PC-3 (cell line): ENCODE results near the gene ZFYVE9.

ENCODE experiments used
- EZH2 ChIP-seq: fragments of 300-600 bp; sonication (generic); IDR thresholded peaks from one replicate; pipeline ENCODE4 v1.6.1; 2017; ENCODE audit warnings: antibody characterized with exemption, mild to moderate bottlenecking, low read length; ENCODE audit not compliant: unreplicated experiment
- EZH2phosphoT487 ChIP-seq: fragments of 300-600 bp; sonication (generic); IDR thresholded peaks from 2 replicates; pipeline ENCODE4 v1.6.1; 2018; ENCODE audit warnings: mild to moderate bottlenecking, antibody characterized with exemption, low read length, borderline replicate concordance
- TF ChIP-seq, protein P1 (sequence below): fragments of 300-600 bp; sonication (generic); conservative IDR thresholded peaks from 2 replicates; pipeline ENCODE4 v1.5.1; 2017; ENCODE audit warnings: antibody characterized with exemption, low read depth, mild to moderate bottlenecking, low read length

DNA sequence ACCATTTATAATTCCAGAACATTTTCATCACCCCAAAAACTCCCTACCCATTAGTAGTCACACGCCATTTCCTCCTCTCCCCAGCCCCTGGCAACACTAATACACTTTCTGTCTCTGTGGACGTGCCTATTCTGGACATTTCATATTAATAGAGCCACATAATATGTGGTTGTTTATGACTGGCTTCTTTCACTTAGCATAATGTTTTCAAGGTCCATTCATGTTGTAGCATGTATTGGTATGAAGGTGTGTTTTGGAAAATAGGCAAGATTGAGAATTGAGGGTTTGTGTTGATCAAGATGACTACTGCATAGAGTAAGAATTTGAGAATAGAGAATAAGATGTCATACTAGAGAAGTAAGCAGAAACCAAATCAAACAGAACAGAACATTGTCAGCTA, 67.5 kb downstream of the ZFYVE9 start:
- TF ChIP-seq, protein P1, sequence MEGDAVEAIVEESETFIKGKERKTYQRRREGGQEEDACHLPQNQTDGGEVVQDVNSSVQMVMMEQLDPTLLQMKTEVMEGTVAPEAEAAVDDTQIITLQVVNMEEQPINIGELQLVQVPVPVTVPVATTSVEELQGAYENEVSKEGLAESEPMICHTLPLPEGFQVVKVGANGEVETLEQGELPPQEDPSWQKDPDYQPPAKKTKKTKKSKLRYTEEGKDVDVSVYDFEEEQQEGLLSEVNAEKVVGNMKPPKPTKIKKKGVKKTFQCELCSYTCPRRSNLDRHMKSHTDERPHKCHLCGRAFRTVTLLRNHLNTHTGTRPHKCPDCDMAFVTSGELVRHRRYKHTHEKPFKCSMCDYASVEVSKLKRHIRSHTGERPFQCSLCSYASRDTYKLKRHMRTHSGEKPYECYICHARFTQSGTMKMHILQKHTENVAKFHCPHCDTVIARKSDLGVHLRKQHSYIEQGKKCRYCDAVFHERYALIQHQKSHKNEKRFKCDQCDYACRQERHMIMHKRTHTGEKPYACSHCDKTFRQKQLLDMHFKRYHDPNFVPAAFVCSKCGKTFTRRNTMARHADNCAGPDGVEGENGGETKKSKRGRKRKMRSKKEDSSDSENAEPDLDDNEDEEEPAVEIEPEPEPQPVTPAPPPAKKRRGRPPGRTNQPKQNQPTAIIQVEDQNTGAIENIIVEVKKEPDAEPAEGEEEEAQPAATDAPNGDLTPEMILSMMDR = no peak
- TF ChIP-seq EZH2 (no peak), EZH2phosphoT487 (no peak)
